Spleen (tissue), 11 donors: ENCODE data around the gene ZNF569. TPM values are rescaled to one million over a fixed set of nuclear protein-coding genes. Genes with fewer than 3 reads are reported as not detected.

Experiments used
- DNase-seq: peaks from one replicate; pipeline ENCODE4 v3.0.0-alpha.2; 2020
- H3K27ac ChIP-seq, 8 donors: fragments of 200-600 bp; sonication (generic) in 7 of 8; 1 replicate in 4 of 8; 2 replicates in 4 of 8; pipeline versions ENCODE4 v1.5.0 to v1.8.0; 2016 to 2021; ENCODE audit warnings: inconsistent platforms in 4 of 8, mild to moderate bottlenecking in 4 of 8, moderate library complexity in 1 of 8
- H3K27me3 ChIP-seq, 7 donors: fragments of 200-600 bp; sonication (generic) in 6 of 7; replicated peaks in 1 of 7; 1 replicate in 4 of 7; 2 replicates in 3 of 7; pipeline versions ENCODE4 v1.5.0 to v1.8.0; 2016 to 2021; ENCODE audit warnings: inconsistent platforms in 3 of 7, mild to moderate bottlenecking in 1 of 7
- H3K36me3 ChIP-seq, 6 donors: fragments of 200-600 bp; sonication (generic) in 5 of 6; 1 replicate in 4 of 6; 2 replicates in 2 of 6; pipeline versions ENCODE4 v1.5.0 to v1.8.0; 2016 to 2021; ENCODE audit warnings: inconsistent platforms in 2 of 6
- H3K4me1 ChIP-seq, 6 donors: fragments of 200-600 bp; sonication (generic) in 5 of 6; 1 replicate in 3 of 6; 2 replicates in 3 of 6; pipeline versions ENCODE4 v1.5.0 to v1.8.0; 2016 to 2021; ENCODE audit warnings: inconsistent platforms in 3 of 6
- H3K4me3 ChIP-seq, 8 donors: fragments of 200-600 bp; sonication (generic) in 7 of 8; 1 replicate in 4 of 8; 2 replicates in 4 of 8; pipeline versions ENCODE4 v1.5.0 to v1.8.0; 2016 to 2021; ENCODE audit warnings: inconsistent platforms in 4 of 8, mild to moderate bottlenecking in 4 of 8, moderate library complexity in 2 of 8
- H3K9me3 ChIP-seq, 8 donors: fragments of 200-600 bp; sonication (generic) in 7 of 8; 1 replicate in 4 of 8; 2 replicates in 4 of 8; pipeline versions ENCODE4 v1.5.0 to v1.8.0; 2016 to 2021; ENCODE audit warnings: inconsistent platforms in 4 of 8
- POLR2A ChIP-seq, 3 donors: fragments of 450-650 bp; IDR thresholded peaks; one replicate each; pipeline ENCODE4 v1.5.1; 2017; ENCODE audit warnings: antibody characterized with exemption in 3 of 3, mild to moderate bottlenecking in 1 of 3
- POLR2AphosphoS5 ChIP-seq, 3 donors: sonication (generic); formaldehyde crosslinking; IDR thresholded peaks; one replicate each; pipeline ENCODE4 v1.5.1; 2017; ENCODE audit warnings: antibody characterized with exemption in 3 of 3
- WGBS, 5 donors: extraction: QIAGEN DNeasy Blood & Tissue Kit in 3 of 5; methylation state at CpG; one replicate each; pipeline versions ENCODE4 v1.1.5 to v1.1.7; 2013 to 2018; 5-methylcytosine and 5-hydroxymethylcytosine counted together
- intact Hi-C: fragments of 100-400 bp; cut with DNase I; formaldehyde crosslinking; loops from one replicate; pipeline ENCODE4 v1.15.0; 2023; ENCODE audit warnings: low total_unique reads
- polyA plus RNA-seq, 3 donors: library from polyadenylated mRNA; stranded (reverse); fragments of 200-250 nt; gene quantifications; one replicate each; pipeline ENCODE4 v1.2.1, GENCODE V29; 2013
- total RNA-seq, 7 donors: library from RNA; depleted of rRNA in 3 of 7; stranded (reverse); fragments of >200 nt in 3 of 7; fragmentation: NEBNext Ultra II Directional in 4 of 7; extraction: Animal tissue kit (Norgen Biotek cat#: 25700) in 4 of 7; gene quantifications; one replicate each; pipeline versions ENCODE4 v1.1.0 to v1.2.1, GENCODE V29; 2016 to 2021
- TF ChIP-seq, protein P1 (sequence below), 11 experiments: fragments of 200-600 bp in 7 of 11; fragments of 450-650 bp in 4 of 11; sonication (generic) in 4 of 11; IDR thresholded peaks in 8 of 11; conservative IDR thresholded peaks in 3 of 11; 1 replicate in 7 of 11; 2 replicates in 4 of 11; pipeline versions ENCODE4 v1.4.0 to v1.8.0; 2016 to 2021; ENCODE audit warnings: antibody characterized with exemption in 11 of 11, inconsistent platforms in 4 of 11, mild to moderate bottlenecking in 1 of 11
- donor health status: healthy with polysubstance abuse.
- donor health status: DM: no; HTN: no; CAD: no; lungs with moderate emphysema.
- donor health status: DM: no; HTN: no; CAD: no.
- donor health status: Bipolar disorder and iron deficiency.
- donor health status: healthy.
- donor health status: DM: no; HTN: no; CAD: no.
- donor health status: DM: yes; HTN: yes; CAD: no.

Gene ZNF569
- total and polyA plus RNA-seq, 10 donors: 2.7 to 7.8 (median 6.3) TPM

DNA sequence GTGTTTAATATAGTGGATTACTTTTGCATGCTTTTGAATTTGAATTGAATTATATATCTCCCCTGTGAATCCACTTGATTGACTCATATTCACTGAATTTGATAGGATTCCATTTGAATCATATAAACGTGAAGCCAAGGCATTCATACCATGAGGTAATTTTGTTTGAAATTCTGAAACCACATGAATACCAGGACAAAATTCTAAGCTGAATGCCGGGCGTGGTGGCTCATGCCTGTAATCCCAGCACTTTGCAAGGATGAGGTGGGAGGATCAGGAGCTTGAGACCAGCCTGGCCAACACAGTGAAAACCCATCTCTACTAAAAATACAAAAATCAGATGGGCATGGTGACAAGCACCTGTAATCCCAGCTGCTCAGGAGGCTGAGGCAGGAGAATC lies 43.9 kb upstream of the ZNF569 start:
- TF ChIP-seq POLR2A (IDR thresholded peaks at IDR 0.05) (no peak), POLR2AphosphoS5 (IDR thresholded peaks at IDR 0.05) (no peak)
- TF ChIP-seq, protein P1, sequence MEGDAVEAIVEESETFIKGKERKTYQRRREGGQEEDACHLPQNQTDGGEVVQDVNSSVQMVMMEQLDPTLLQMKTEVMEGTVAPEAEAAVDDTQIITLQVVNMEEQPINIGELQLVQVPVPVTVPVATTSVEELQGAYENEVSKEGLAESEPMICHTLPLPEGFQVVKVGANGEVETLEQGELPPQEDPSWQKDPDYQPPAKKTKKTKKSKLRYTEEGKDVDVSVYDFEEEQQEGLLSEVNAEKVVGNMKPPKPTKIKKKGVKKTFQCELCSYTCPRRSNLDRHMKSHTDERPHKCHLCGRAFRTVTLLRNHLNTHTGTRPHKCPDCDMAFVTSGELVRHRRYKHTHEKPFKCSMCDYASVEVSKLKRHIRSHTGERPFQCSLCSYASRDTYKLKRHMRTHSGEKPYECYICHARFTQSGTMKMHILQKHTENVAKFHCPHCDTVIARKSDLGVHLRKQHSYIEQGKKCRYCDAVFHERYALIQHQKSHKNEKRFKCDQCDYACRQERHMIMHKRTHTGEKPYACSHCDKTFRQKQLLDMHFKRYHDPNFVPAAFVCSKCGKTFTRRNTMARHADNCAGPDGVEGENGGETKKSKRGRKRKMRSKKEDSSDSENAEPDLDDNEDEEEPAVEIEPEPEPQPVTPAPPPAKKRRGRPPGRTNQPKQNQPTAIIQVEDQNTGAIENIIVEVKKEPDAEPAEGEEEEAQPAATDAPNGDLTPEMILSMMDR (IDR thresholded peaks at IDR 0.05 in 8 of 11, conservative IDR thresholded peaks at IDR 0.05 in 3 of 11): no peak

DNA sequence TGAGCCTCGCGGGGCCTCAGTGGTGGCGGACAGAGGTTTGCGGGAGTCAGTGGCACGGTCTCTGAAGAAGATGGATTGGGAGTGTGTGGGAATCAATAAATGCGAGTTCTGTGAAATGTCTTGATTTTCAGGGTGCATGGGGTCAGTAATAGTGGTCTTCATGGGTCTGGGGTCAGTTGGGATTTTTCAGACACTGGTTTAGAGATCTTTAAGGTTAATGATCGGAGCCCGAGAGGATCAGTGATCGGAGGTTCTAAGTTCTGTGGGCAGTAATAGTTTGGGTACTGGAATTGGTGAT lies 39.9 kb upstream of the ZNF569 start:
- Histone ChIP-seq H3K4me1 (peaks cover 10 to 23% (median 15%) of the 10 kb centered on the region in 6 donors), H3K36me3 (peaks cover 4 to 54% (median 17%) of the 10 kb centered on the region in 6 donors), H3K27me3 (no peaks in the 10 kb centered on the region), H3K27ac (peak overlapping the region; percentile 90 to 96 (median 93)), H3K4me3 (peak overlapping the region; percentile 46 to 84 (median 68)), H3K9me3 (peaks cover 2 to 90% (median 63%) of the 10 kb centered on the region in 8 donors)
- DNase-seq: no peak
- intact Hi-C loops: no loop called here
- 1 to 9% (median 4%) methylated on average over 9 of the region's 9 CpGs for WGBS, 5 donors
- TF ChIP-seq POLR2A (IDR thresholded peaks at IDR 0.05) (no peak), POLR2AphosphoS5 (IDR thresholded peaks at IDR 0.05) (peak in 1 of 3 donors; percentile 1)
- TF ChIP-seq, protein P1 (IDR thresholded peaks at IDR 0.05 in 8 of 11, conservative IDR thresholded peaks at IDR 0.05 in 3 of 11): no peak

More for the DNA sequence above, 43.9 kb upstream of the ZNF569 start:
- Histone ChIP-seq H3K27me3 (no peaks in the 10 kb centered on the region), H3K27ac (no peak overlapping the region), H3K4me1 (peaks cover 3 to 12% (median 6%) of the 10 kb centered on the region in 6 donors), H3K36me3 (peaks cover 7 to 80% (median 48%) of the 10 kb centered on the region in 6 donors), H3K4me3 (no peak overlapping the region), H3K9me3 (peaks cover 3 to 93% (median 59%) of the 10 kb centered on the region in 8 donors)
- intact Hi-C loops: no loop called here
- DNase-seq: no peak
- 92 to 98% (median 95%) methylated on average over 3 of the region's 3 CpGs for WGBS, 5 donors

- 0 to 2% (median 1%) methylated on average over 36 to 40 of the region's 40 CpGs for WGBS, 5 donors
- intact Hi-C loops: no loop called here
- Histone ChIP-seq H3K27me3 (no peaks in the 10 kb centered on the region), H3K36me3 (peaks cover 4 to 48% (median 12%) of the 10 kb centered on the region in 6 donors), H3K9me3 (peaks cover 2 to 90% (median 65%) of the 10 kb centered on the region in 8 donors), H3K4me1 (peaks cover 10 to 23% (median 15%) of the 10 kb centered on the region in 6 donors), H3K27ac (peak within 1 kb of the TSS; percentile 90 to 96 (median 93)), H3K4me3 (peak within 1 kb of the TSS; percentile 46 to 84 (median 68))
- DNase-seq: peak; percentile 89
- TF ChIP-seq, protein P1 (IDR thresholded peaks at IDR 0.05 in 8 of 11, conservative IDR thresholded peaks at IDR 0.05 in 3 of 11): peak in 1 of 11 experiments; percentile 32
- TF ChIP-seq POLR2A (IDR thresholded peaks at IDR 0.05) (no peak), POLR2AphosphoS5 (IDR thresholded peaks at IDR 0.05) (peak; percentile 69 to 75 (median 75))
Observed at GRCh38 chr19:37506387-37507166, 39.3 kb upstream of the ZNF569 start, which contains the start of gene ZNF793. Gene ZNF793 (plus strand): TSS chr19:37506939. CDS start chr19:37523440, 16,501 bp downstream.

GRCh38 chr19:37505958-37506386 lies 38.7 kb upstream of the ZNF569 start:
- Histone ChIP-seq H3K4me1 (peaks cover 10 to 23% (median 15%) of the 10 kb centered on the region in 6 donors), H3K36me3 (peaks cover 2 to 42% (median 6%) of the 10 kb centered on the region in 6 donors), H3K9me3 (peaks cover 2 to 90% (median 68%) of the 10 kb centered on the region in 8 donors), H3K27ac (peak overlapping the region; percentile 90 to 96 (median 93)), H3K4me3 (peak overlapping the region; percentile 46 to 84 (median 68)), H3K27me3 (no peaks in the 10 kb centered on the region)
- TF ChIP-seq POLR2A (IDR thresholded peaks at IDR 0.05) (no peak), POLR2AphosphoS5 (IDR thresholded peaks at IDR 0.05) (peak in 1 of 3 donors; percentile 77)
- TF ChIP-seq, protein P1 (IDR thresholded peaks at IDR 0.05 in 8 of 11, conservative IDR thresholded peaks at IDR 0.05 in 3 of 11): no peak
- intact Hi-C loops: no loop called here
- WGBS, 5 donors: 4 to 7% (median 7%) methylated on average over 12 of the region's 12 CpGs
- no peak for DNase-seq
